PFSK-1 (cell line): Measurements from ENCODE around the gene CABLES2.

ENCODE experiments used
- POLR2AphosphoS5 ChIP-seq: IDR thresholded peaks from 2 replicates; pipeline ENCODE4 v1.6.1; 2012; ENCODE audit warnings: low read depth, mild to moderate bottlenecking, control low read depth, low read length, moderate library complexity
- SIN3A ChIP-seq: IDR thresholded peaks from 2 replicates; pipeline ENCODE4 v1.6.1; 2012; ENCODE audit warnings: mild to moderate bottlenecking, low read length, moderate library complexity, borderline replicate concordance; ENCODE audit not compliant: insufficient read depth
- TAF1 ChIP-seq: IDR thresholded peaks from 2 replicates; pipeline ENCODE4 v1.6.1; 2012; ENCODE audit warnings: low read length, control low read depth, borderline replicate concordance; ENCODE audit not compliant: insufficient read depth

DNA sequence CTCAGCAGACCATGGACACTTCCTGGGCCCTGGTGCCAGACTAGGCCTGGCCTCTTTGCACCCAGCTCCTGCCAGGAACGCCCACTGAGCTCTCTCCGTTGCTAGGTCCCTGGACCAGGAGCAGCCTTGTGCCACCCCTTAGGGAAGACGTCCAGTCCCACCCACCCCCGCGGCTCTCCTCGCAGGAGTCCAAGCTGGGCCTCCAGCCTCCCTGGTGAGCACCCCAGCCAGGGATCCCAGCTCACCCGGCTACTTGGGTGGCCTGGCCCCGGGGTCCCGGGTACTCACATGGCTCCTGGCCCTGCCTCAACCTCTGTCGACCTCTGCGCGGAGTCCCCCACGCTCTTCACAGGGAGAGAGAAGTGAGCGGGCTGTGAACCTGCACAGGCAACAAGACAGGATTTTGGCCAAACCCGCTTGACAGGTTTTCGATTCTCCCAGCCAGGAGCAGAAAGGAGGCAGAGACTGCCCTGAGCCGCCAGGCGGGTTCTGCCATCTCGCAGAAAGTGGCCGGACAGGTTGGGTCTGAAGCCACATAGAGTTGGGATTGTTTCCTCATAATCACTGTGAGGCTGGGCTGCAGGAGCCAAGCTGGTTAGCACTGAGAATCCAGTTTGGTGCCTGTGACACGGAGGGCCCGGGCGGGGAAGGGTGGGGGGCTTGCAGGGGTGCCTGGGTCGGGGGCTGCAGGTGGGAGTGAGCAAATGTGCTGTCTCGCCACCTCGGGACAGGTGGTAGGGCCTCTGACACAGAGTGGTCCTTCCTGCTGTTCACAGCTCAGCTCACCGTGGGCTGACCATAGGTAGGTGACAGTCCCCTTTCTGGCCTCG is 20.3 kb upstream of the CABLES2 start, which contains the start of gene RBBP8NL:
- TF ChIP-seq POLR2AphosphoS5 (no peak), SIN3A (no peak), TAF1 (no peak)
